Activated CD8-positive, alpha-beta memory T cell treated with anti-CD3 and anti-CD28 coated beads, Interleukin-2, amount 50 U/mL, for 4 hours (primary cell): ENCODE data around the gene SORCS2.

Source experiments
- DNase-seq: peaks from one replicate; pipeline ENCODE4 v3.0.0-alpha.2; 2020

Gene SORCS2

DNA sequence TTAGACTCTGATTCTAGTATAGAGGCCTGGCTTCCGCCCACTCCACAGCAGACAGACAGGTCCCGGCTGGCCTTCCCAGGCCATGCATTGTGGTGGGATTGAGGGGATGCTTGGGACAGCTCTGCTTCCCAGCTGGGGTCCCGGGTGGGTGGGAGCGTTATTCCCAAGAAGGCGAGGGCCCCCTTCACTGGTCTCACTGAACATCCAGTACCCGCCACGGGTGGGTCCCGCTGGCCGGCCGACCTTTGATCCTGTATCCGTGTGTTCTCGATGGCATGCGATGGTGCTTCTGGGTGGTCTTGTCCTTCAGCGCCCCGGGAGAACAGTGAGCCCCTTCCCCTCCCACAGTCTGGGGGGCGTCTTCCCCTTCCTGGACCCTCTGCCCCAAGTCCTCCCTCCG is 515.9 kb downstream of the SORCS2 start:
- no peak for DNase-seq

DNA sequence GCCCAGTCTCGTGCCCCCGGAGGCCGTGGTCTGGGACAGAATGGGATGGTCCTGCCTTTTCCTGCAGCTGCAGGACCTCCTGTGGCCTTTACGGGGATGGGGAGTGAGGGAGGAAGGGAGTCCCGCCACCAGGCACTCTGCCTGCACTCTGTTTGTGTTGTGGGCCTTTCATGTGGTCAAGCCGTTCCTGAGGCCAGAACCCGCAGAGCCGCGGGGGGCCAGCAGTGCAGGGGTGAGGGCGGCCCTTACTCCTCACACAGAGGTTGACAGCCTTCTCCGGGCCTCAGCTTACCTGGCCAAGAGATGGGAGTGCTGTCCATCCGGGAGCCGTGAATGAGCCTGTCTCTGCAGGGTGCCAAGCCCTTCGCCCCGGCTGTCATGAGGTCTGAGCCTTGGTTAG is 516.6 kb downstream of the SORCS2 start:
- DNase-seq = no peak

- no peak for DNase-seq
Measured at GRCh38 chr4:7709431-7709830, 517.1 kb downstream of the SORCS2 start.

DNA sequence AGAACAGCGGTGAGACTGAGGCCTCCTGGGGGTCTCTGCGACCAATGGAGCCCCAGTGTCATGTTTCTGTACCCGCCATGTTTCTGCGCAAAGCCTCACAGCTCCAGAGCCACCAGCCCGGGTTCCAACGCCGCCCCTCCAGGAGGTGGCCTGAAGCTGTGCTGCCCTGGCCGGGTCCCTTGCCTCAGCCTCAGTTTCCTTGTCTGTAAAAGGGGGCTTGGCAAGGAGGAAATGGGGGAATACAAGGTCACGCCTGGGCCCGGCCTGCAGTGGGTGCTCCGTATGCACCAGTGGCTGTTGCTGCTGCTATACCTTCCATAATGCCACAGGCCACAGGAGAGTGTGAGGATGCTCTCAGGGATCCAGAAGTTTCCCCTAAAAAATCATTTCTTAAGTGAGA is 517.8 kb downstream of the SORCS2 start:
- DNase-seq = no peak

- DNase-seq = no peak
Measured at GRCh38 chr4:7710576-7711306, 518.4 kb downstream of the SORCS2 start.

DNA sequence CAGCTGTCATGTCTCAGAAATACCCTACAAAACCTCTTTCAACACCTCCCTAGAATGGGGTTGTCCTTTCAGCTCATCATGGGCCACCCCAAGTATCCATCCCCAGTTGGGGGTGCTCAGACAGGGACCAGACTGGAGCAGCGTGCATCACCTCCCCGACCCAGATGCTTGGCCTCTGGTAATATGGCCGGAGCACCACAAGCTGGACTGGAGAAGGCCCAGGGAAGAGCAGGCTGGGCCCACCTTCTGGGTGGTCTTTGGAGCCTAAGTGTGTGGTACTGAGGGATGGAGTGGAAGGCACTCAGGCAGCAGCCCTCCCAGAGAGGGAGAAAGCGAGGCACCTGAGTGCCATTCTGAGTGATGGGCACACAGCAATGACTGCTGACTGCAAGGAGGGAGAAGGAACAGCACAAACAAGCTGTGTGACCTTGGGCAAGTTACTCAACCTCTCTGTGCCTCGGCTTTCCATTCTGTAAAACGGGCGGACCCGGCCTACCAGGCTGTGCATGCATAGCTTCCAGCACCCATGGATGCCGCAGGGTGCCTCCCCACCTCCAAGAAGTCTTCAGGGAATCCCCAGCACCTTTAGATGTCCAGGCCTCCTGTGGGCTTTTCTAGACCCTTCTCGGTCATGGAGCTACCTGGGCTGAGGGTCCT is 519.1 kb downstream of the SORCS2 start:
- no peak for DNase-seq

- no peak for DNase-seq
Measured at GRCh38 chr4:7712021-7712671, 519.8 kb downstream of the SORCS2 start.

DNA sequence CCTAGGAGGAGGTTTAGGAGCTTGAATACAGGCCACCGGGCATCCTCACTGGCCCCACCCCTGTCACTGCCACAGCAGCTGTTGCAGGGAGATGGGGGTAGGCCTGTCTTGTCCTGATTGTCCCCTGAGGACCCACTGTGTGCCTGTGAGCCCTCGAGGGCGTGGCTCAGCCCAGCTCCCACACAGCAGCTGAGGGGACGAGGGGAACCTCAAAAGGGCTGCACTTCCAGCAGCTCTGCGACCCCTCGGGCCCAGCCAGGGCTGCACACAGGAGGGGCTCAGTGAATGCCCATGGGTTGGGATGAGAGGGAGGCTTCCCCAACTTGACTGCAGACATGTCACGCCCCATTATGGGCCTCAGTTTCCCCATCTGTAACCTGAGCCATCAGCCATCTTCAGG is 521.4 kb downstream of the SORCS2 start:
- DNase-seq = no peak

GRCh38 chr4:7714176-7714575 is 521.8 kb downstream of the SORCS2 start:
- no peak for DNase-seq

- no peak for DNase-seq
Measured at GRCh38 chr4:7714738-7715137, 522.4 kb downstream of the SORCS2 start.

DNA sequence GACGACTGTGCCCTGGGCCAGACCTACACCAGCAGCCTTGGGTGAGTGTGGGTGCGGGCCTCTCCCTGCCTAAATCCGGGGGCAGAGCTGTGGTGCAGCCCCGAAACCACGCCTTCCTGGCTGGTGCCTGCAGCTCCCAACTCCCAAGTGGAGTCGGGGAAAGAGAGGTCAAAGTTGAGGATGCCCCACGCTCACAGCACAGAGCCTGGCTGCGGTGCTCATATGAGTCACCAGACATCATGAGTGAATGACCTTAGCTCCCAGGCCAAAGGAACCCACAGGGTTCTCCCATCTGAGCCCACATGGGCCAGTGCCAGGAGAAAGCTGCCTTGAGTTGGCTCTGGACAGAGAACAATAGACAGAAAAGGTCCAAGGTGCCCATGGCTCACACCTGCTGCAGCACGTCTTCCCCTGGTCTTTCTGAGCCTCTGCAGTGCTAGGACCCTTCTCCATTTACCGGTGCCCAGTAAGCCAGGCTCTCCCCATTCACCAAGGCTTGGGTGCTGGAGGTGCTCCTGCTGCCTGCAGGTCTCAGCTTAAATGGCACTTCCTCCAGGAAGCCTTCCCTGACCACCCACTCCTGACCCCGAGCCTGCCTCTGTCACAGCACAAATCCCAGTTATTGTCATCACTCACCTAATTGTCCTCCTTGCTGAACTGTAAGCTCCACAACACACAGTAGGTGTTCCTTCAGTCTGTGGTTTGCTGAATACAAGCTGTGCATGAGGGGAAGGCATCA is 523.1 kb downstream of the SORCS2 start:
- no peak for DNase-seq

GRCh38 chr4:7716010-7716721 is 523.8 kb downstream of the SORCS2 start:
- no peak for DNase-seq

DNA sequence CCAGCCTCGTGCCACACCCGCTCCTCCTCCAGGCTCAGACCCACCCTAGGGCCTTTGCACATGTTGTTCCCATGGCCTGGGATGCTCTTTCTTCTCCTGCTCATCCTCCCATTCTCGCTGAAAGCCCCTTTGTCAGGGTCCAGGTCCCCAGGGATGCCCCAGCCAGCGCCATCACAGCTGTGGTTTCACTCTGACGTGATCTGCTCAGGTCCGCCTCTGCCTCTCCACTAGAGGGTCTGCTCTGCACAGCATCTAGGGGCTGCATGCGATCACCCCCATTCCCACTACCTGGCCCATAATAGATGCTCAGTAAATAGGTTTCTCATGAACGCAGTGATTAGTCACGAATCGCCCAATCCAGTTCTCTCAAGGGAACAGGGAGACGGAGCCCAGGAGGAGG is 524.8 kb downstream of the SORCS2 start:
- DNase-seq = no peak

DNA sequence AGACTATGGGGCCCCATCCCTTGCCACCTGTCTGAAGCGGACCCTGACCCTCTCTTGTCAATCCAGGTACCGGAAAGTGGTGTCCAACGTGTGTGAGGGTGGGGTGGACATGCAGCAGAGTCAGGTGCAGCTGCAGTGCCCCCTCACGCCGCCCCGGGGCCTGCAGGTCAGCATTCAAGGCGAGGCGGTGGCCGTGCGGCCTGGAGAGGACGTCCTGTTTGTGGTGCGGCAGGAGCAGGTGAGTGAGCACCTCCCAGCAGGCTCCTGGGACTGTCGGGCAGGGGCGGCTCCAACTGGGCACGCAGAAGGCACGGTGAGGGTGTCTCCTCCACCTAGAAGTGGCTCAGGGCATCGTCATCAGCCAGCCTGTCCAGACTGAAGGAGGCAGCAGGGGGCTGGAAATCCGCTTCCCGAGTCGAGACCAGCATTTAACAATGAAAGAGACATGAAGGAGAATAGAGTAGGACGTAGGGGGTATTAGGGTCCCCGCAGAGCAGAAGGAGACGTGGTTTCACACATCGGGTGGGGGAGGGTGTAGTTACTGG is 525.7 kb downstream of the SORCS2 start:
- DNase-seq = no peak

DNA sequence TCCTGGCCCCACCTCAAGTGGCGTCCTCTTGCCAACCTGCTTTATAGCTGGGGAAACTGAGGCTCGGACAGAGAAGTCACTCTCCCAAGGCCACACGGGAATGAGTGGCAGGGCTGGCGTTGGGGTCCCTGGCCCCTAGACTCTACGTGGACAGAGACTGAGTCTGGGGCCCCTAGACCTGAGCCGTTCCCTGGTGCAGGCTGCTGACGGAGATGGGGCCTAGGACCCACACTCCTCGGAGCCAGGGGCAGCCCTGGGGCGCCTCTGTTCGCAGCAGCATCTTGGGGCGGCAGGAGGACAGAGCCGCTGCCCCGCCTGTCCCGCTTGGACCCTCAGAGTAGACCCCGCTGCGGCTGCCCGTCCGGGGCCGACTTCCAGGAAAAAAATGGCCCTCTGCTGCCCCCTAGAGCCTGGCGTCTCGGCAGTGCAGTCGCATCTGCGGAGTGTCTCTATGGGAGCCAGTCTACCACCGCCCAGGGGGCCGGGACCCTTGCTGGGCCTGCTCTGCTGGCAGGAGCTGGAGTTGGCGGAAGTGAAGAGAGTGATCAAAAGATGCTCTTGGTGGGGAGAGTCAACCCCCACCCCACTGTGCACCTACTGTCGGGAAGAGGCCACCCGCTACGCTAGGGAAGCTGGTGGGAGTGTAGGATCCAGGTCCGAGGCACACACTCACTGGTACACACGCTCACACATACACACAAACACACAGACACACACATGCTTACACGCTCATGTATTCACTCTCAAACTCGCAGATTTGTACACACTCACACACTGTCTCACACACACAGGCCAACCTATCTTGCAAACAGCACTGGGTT is 527.2 kb downstream of the SORCS2 start:
- DNase-seq = peak; percentile 67

GRCh38 chr4:7721984-7722551 is 529.7 kb downstream of the SORCS2 start:
- DNase-seq = no peak

DNA sequence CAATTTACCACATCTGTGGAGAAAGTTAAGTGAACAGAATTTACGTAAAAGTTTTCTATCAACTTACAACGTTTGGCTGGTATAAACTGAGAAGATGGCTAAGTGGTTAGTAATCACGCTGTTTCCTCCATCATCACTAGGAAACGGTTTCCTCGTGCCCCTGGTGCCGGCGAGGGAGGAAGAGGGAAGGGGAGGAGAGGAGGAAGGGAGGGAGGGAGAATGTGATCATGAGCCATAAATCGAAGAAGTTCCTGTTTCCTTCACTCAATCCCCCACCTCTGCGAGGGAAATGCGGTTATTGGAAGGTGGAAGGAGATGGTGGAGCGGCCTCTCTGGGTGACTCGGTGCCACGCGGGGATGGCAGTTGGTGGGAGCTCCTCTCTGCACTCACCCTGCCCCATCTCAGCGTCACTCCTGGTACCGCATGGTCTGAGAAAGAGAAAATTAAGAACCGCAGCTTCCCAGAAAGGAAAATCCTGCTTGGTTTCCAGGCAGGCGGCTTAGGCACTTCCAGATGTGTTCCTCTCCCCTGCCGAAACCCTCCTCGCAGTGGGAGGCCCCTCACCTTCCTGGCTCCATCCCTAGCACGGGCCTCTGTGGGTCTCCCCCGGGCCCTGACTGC is 530.5 kb downstream of the SORCS2 start:
- DNase-seq = no peak

- no peak for DNase-seq
Measured at GRCh38 chr4:7723625-7724024, 531.3 kb downstream of the SORCS2 start.

DNA sequence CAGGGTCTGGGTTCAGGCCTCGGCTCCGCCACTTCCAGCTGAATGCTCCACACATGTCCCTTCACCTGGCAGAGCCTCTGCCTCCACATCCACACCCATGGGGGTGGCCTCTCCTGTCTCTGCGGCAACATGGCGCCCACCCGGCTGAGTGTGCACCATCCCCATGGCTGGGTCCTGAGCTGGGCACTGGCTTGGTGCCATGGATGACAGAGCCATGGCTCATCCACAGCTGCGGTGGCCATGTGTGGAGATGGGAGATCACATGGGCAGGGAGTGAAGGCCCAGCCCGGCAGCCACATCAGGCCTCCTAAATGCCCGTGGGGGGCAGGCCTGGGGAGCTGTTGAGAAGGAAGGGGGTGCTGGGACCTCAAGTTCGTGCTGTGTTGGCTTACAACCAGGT is 533.6 kb downstream of the SORCS2 start:
- DNase-seq = no peak

GRCh38 chr4:7726665-7727413 is 534.5 kb downstream of the SORCS2 start:
- DNase-seq = no peak
